ENCODE measurements around the gene DOCK8.

- TF ChIP-seq SNAI2 (CRISPR knock-in tag; IDR thresholded peaks at IDR 0.05), result no peak
- no peak for TF ChIP-seq CSDC2 (CRISPR knock-in tag; IDR thresholded peaks at IDR 0.05)
- TF ChIP-seq, protein P1, sequence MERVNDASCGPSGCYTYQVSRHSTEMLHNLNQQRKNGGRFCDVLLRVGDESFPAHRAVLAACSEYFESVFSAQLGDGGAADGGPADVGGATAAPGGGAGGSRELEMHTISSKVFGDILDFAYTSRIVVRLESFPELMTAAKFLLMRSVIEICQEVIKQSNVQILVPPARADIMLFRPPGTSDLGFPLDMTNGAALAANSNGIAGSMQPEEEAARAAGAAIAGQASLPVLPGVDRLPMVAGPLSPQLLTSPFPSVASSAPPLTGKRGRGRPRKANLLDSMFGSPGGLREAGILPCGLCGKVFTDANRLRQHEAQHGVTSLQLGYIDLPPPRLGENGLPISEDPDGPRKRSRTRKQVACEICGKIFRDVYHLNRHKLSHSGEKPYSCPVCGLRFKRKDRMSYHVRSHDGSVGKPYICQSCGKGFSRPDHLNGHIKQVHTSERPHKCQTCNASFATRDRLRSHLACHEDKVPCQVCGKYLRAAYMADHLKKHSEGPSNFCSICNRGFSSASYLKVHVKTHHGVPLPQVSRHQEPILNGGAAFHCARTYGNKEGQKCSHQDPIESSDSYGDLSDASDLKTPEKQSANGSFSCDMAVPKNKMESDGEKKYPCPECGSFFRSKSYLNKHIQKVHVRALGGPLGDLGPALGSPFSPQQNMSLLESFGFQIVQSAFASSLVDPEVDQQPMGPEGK (CRISPR knock-in tag; IDR thresholded peaks at IDR 0.05; ENCODE audit: borderline replicate concordance), result no peak
- no peak for TF ChIP-seq POU6F1 (CRISPR knock-in tag; IDR thresholded peaks at IDR 0.05; ENCODE audit: borderline replicate concordance, low read depth)
- no peak for TF ChIP-seq CSRNP3 (CRISPR knock-in tag; IDR thresholded peaks at IDR 0.05)
Measured at GRCh38 chr9:471320-471719, 256.7 kb downstream of the DOCK8 start.

Data from SK-N-SH treated with all-trans-retinoic acid at 6 μM for 48 hours (cell line).